H9 (cell line): ENCODE measurements around the gene OAF. TPM values are rescaled to one million over a fixed set of nuclear protein-coding genes. Genes with fewer than 3 reads are reported as not detected.

Experiments
- DNase-seq: peaks from one replicate; pipeline ENCODE4 v3.0.0-alpha.2; 2017
- H2AFZ ChIP-seq: one replicate; pipeline ENCODE4 v1.6.1; 2013; ENCODE audit warnings: mild to moderate bottlenecking, low read length, control low read depth, moderate library complexity
- H2AK5ac ChIP-seq: 2 replicates; pipeline ENCODE4 v1.6.1; 2013; ENCODE audit warnings: low read length, control low read depth, mixed read lengths; ENCODE audit not compliant: insufficient read length
- H2BK120ac ChIP-seq: one replicate; pipeline ENCODE4 v1.6.1; 2013; ENCODE audit warnings: low read depth, mild to moderate bottlenecking, low read length, control low read depth, inconsistent platforms; ENCODE audit not compliant: poor library complexity, severe bottlenecking
- H2BK12ac ChIP-seq: 2 replicates; pipeline ENCODE4 v1.6.1; 2013; ENCODE audit warnings: low read length, control low read depth, mixed read lengths, low read depth; ENCODE audit not compliant: insufficient read length
- H2BK15ac ChIP-seq: 2 replicates; pipeline ENCODE4 v1.6.1; 2013; ENCODE audit warnings: low read depth, low read length, control low read depth
- H2BK20ac ChIP-seq: one replicate; pipeline ENCODE4 v1.6.1; 2013; ENCODE audit warnings: low read depth, mild to moderate bottlenecking, low read length, control low read depth, inconsistent platforms; ENCODE audit not compliant: poor library complexity, severe bottlenecking
- H2BK5ac ChIP-seq: 2 replicates; pipeline ENCODE4 v1.6.1; 2013; ENCODE audit warnings: low read length, control low read depth, mixed read lengths; ENCODE audit not compliant: insufficient read length
- H3K14ac ChIP-seq: 2 replicates; pipeline ENCODE4 v1.6.1; 2013; ENCODE audit warnings: low read length, control low read depth; ENCODE audit not compliant: insufficient read depth
- H3K18ac ChIP-seq: 2 replicates; pipeline ENCODE4 v1.6.1; 2013; ENCODE audit warnings: low read depth, mild to moderate bottlenecking, mixed read lengths, low read length, control low read depth; ENCODE audit not compliant: insufficient read length
- H3K23ac ChIP-seq: 2 replicates; pipeline ENCODE4 v1.6.1; 2013; ENCODE audit warnings: low read length, control low read depth, mixed read lengths, low read depth; ENCODE audit not compliant: insufficient read length
- H3K23me2 ChIP-seq: 2 replicates; pipeline ENCODE4 v1.6.1; 2013; ENCODE audit warnings: low read depth, mild to moderate bottlenecking, mixed read lengths, low read length, control low read depth; ENCODE audit not compliant: insufficient read length, poor library complexity, severe bottlenecking
- H3K27ac ChIP-seq: 2 replicates; pipeline ENCODE4 v1.5.1; 2013; ENCODE audit warnings: low read length, control low read depth, mixed read lengths, low read depth; ENCODE audit not compliant: insufficient read length
- H3K27me3 ChIP-seq: 2 replicates; pipeline ENCODE4 v1.6.1; 2013; ENCODE audit warnings: low read length, control low read depth, inconsistent platforms; ENCODE audit not compliant: insufficient read depth
- H3K4ac ChIP-seq: 2 replicates; pipeline ENCODE4 v1.6.1; 2013; ENCODE audit warnings: low read depth, mild to moderate bottlenecking, control low read depth, inconsistent platforms, low read length, moderate library complexity
- H3K4me1 ChIP-seq: 2 replicates; pipeline ENCODE4 v1.6.1; 2013; ENCODE audit warnings: low read length, control low read depth, inconsistent platforms; ENCODE audit not compliant: insufficient read depth
- H3K4me2 ChIP-seq: 2 replicates; pipeline ENCODE4 v1.6.1; 2013; ENCODE audit warnings: low read length, control low read depth, mixed read lengths; ENCODE audit not compliant: insufficient read length, insufficient read depth
- H3K56ac ChIP-seq: 2 replicates; pipeline ENCODE4 v1.6.1; 2013; ENCODE audit warnings: low read depth, mild to moderate bottlenecking, mixed read lengths, low read length, control low read depth; ENCODE audit not compliant: insufficient read length
- H3K79me1 ChIP-seq: 2 replicates; pipeline ENCODE4 v1.6.1; 2013; ENCODE audit warnings: low read depth, mild to moderate bottlenecking, moderate library complexity, low read length, control low read depth, inconsistent platforms; ENCODE audit not compliant: insufficient read depth, poor library complexity, severe bottlenecking
- H3K79me2 ChIP-seq: 2 replicates; pipeline ENCODE4 v1.6.1; 2013; ENCODE audit warnings: low read length, control low read depth, inconsistent platforms; ENCODE audit not compliant: insufficient read depth
- H3K9ac ChIP-seq: 2 replicates; pipeline ENCODE4 v1.6.1; 2013; ENCODE audit warnings: low read length, control low read depth, mixed read lengths; ENCODE audit not compliant: insufficient read length; ENCODE audit errors: extremely low read depth
- H3K9me3 ChIP-seq: one replicate; pipeline ENCODE4 v1.6.1; 2013; ENCODE audit warnings: low read depth, low read length, inconsistent platforms; ENCODE audit not compliant: control insufficient read depth
- H3T11ph ChIP-seq: one replicate; pipeline ENCODE4 v1.6.1; 2013; ENCODE audit warnings: mild to moderate bottlenecking, low read length, control low read depth, inconsistent platforms
- H4K20me1 ChIP-seq: one replicate; pipeline ENCODE4 v1.6.1; 2013; ENCODE audit not compliant: control insufficient read depth, insufficient read length, insufficient read depth
- H4K5ac ChIP-seq: 2 replicates; pipeline ENCODE4 v1.6.1; 2013; ENCODE audit warnings: low read depth, mild to moderate bottlenecking, mixed read lengths, low read length, control low read depth; ENCODE audit not compliant: insufficient read length
- H4K8ac ChIP-seq: replicated peaks from 2 replicates; pipeline ENCODE4 v1.6.1; 2013; ENCODE audit warnings: low read length, control low read depth, mixed read lengths, low read depth; ENCODE audit not compliant: insufficient read length
- H4K91ac ChIP-seq: 2 replicates; pipeline ENCODE4 v1.6.1; 2013; ENCODE audit warnings: low read depth, mild to moderate bottlenecking, moderate library complexity, mixed read lengths, low read length, control low read depth; ENCODE audit not compliant: insufficient read length
- H3K27ac Mint-ChIP-seq, 3 experiments: 2 replicates in 2 of 3; 3 replicates in 1 of 3; pipeline ENCODE4 v1.8.0; 2020 to 2021; ENCODE audit warnings: mixed read lengths in 3 of 3, mild to moderate bottlenecking in 1 of 3, moderate library complexity in 1 of 3
- H3K27me3 Mint-ChIP-seq: 2 replicates; pipeline ENCODE4 v1.8.0; 2021; ENCODE audit warnings: low read depth, mild to moderate bottlenecking, moderate library complexity, mixed read lengths
- H3K36me3 Mint-ChIP-seq, 3 experiments: 2 replicates in 2 of 3; 3 replicates in 1 of 3; pipeline ENCODE4 v1.8.0; 2020 to 2021; ENCODE audit warnings: low read depth in 3 of 3, mixed read lengths in 3 of 3; ENCODE audit not compliant: insufficient read depth in 1 of 3
- H3K4me1 Mint-ChIP-seq, 2 experiments: 2 replicates each; pipeline ENCODE4 v1.8.0; 2020; ENCODE audit warnings: mixed read lengths in 2 of 2
- H3K4me3 Mint-ChIP-seq, 2 experiments: 2 replicates in 1 of 2; 3 replicates in 1 of 2; pipeline ENCODE4 v1.8.0; 2020 to 2021; ENCODE audit warnings: mild to moderate bottlenecking in 2 of 2, mixed read lengths in 2 of 2, moderate library complexity in 1 of 2
- H3K9me3 Mint-ChIP-seq, 2 experiments: 2 replicates in 1 of 2; 3 replicates in 1 of 2; pipeline ENCODE4 v1.8.0; 2020; ENCODE audit warnings: mild to moderate bottlenecking in 2 of 2, mixed read lengths in 2 of 2, moderate library complexity in 1 of 2
- WGBS: extraction: QIAGEN DNeasy Blood & Tissue Kit; methylation state at CpG from one replicate; pipeline ENCODE4 v1.1.7; 2013; ENCODE audit warnings: missing lambda C conversion rate, low lambda C conversion rate, mixed read lengths; ENCODE audit not compliant: insufficient read length; ENCODE audit errors: extremely low coverage; 5-methylcytosine and 5-hydroxymethylcytosine counted together
- total RNA-seq: library from RNA; stranded (reverse); gene quantifications from 2 replicates; pipeline ENCODE4 v1.2.1, GENCODE V29; 2021
- TF ChIP-seq, protein P1 (sequence below): fragments of 200-600 bp; sonication (generic); conservative IDR thresholded peaks from 3 replicates; pipeline ENCODE4 v1.8.0; 2021; ENCODE audit warnings: antibody characterized with exemption, mild to moderate bottlenecking

OAF gene
- total RNA-seq, 1 experiment from 2014 or later, result 1.1 TPM

DNA sequence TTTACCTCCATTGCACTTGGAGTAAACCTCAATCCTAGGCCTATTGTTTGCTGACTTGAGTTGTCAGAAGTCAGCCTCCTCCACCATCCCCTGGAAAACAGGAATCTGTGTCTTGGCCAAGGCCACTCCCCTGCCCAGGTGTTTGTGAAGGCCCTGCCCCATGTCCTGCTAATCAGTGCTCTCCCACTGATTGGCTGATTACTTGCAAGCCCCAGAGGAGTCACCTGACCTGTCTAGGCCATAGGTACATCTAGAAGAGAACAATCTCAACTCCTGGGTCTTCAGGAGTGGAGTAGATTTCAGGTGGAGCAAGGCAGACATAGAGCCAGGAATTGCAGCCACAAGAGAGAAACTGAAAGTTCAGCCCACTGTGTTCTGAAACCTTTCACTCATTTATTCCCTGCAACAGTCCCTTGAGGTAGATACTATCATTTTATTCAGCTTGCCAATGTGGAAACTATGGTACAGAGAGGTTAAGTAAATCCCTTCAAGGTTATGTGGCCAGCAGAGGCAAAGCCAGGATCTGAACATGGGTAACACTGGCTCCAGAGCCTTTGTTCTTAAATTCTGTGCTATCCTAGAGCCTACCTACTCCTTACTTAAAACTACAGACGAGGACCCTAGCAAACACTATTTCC is 10.4 kb downstream of the OAF start:
- no peak overlapping the region for H3K56ac ChIP-seq
- no peak overlapping the region for H3K23ac ChIP-seq
- no peak overlapping the region for H2AK5ac ChIP-seq
- Mint-ChIP-seq H3K4me1 (peaks cover 25 to 41% of the 10 kb centered on the region in 2 experiments), H3K27me3 (peaks cover 92% of the 10 kb centered on the region), H3K4me3 (no peak overlapping the region), H3K9me3 (no peaks in the 10 kb centered on the region), H3K27ac (no peak overlapping the region; a peak in 1 of 7 replicates), H3K36me3 (no peaks in the 10 kb centered on the region)
- no peak overlapping the region for H3T11ph ChIP-seq
- no peak overlapping the region for H4K91ac ChIP-seq
- H3K9ac ChIP-seq, result no peak overlapping the region
- no peaks in the 10 kb centered on the region for H3K9me3 ChIP-seq
- no peak overlapping the region for H2BK120ac ChIP-seq
- TF ChIP-seq, protein P1, sequence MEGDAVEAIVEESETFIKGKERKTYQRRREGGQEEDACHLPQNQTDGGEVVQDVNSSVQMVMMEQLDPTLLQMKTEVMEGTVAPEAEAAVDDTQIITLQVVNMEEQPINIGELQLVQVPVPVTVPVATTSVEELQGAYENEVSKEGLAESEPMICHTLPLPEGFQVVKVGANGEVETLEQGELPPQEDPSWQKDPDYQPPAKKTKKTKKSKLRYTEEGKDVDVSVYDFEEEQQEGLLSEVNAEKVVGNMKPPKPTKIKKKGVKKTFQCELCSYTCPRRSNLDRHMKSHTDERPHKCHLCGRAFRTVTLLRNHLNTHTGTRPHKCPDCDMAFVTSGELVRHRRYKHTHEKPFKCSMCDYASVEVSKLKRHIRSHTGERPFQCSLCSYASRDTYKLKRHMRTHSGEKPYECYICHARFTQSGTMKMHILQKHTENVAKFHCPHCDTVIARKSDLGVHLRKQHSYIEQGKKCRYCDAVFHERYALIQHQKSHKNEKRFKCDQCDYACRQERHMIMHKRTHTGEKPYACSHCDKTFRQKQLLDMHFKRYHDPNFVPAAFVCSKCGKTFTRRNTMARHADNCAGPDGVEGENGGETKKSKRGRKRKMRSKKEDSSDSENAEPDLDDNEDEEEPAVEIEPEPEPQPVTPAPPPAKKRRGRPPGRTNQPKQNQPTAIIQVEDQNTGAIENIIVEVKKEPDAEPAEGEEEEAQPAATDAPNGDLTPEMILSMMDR, result no peak
- no peak for DNase-seq
- no peak overlapping the region for H2BK5ac ChIP-seq
- H3K18ac ChIP-seq, result no peak overlapping the region
- no CpG with 5 or more reads among the region's 1 CpG for WGBS
- no peak overlapping the region for H2BK20ac ChIP-seq
- H3K79me1 ChIP-seq, result no peaks in the 10 kb centered on the region
- no peaks in the 10 kb centered on the region for H3K79me2 ChIP-seq
- H3K14ac ChIP-seq, result no peak overlapping the region
- no peak overlapping the region for H2AFZ ChIP-seq
- H3K27ac ChIP-seq, result no peak overlapping the region
- no peak overlapping the region for H3K4me2 ChIP-seq
- no peak overlapping the region for H4K5ac ChIP-seq
- no peaks in the 10 kb centered on the region for H3K23me2 ChIP-seq
- no peaks in the 10 kb centered on the region; the same call in 1 of the 2 replicates for H3K4me1 ChIP-seq
- H4K8ac ChIP-seq, result no peak overlapping the region
- H3K27me3 ChIP-seq, result peaks cover 6% of the 10 kb centered on the region; the same call in 1 of the 2 replicates
- no peak overlapping the region for H2BK15ac ChIP-seq
- no peaks in the 10 kb centered on the region for H4K20me1 ChIP-seq
- no peak overlapping the region for H3K4ac ChIP-seq
- H2BK12ac ChIP-seq, result no peak overlapping the region
